ENCODE results near the gene DAZAP2. TPM values are rescaled to one million over a fixed set of nuclear protein-coding genes. Genes with fewer than 3 reads are reported as not detected.

The DAZAP2 gene
- total and polyA plus RNA-seq, 2 experiments from 2014 or later: 35.8 to 39.9 TPM

GRCh38 chr12:51189790-51190355 is 48.8 kb upstream of the DAZAP2 start:
- ATAC-seq: no peak
- Histone ChIP-seq H3K9me2 (ENCODE audit: insufficient read depth) (no peaks in the 10 kb centered on the region), H3F3A (replicated peaks; ENCODE audit: low read depth) (no peaks in the 10 kb centered on the region), H3K4me3 (no peak overlapping the region), H3K27me3 (ENCODE audit: insufficient read depth) (no peaks in the 10 kb centered on the region), H2AFZ (no peak overlapping the region), H3K4me1 (ENCODE audit: insufficient read depth) (no peaks in the 10 kb centered on the region), H4K20me1 (replicated peaks; ENCODE audit: insufficient read depth) (no peaks in the 10 kb centered on the region), H3K4me2 (no peak overlapping the region), H3K79me2 (replicated peaks; ENCODE audit: insufficient read depth) (no peaks in the 10 kb centered on the region), H3K27ac (ENCODE audit: low read depth) (no peak overlapping the region), H3K36me3 (ENCODE audit: insufficient read depth) (no peaks in the 10 kb centered on the region)
- Mint-ChIP-seq H3K27ac (no peak overlapping the region), H3K27me3 (ENCODE audit: insufficient read depth, low read depth, poor library complexity) (no peaks in the 10 kb centered on the region), H3K36me3 (ENCODE audit: low read depth) (no peaks in the 10 kb centered on the region; the same call in 2 of the 3 replicates), H3K9me3 (no peaks in the 10 kb centered on the region), H3K4me3 (no peak overlapping the region), H3K4me1 (peaks cover 9% of the 10 kb centered on the region)
- no peak for DNase-seq (ENCODE audit: low spot score)
- TF ChIP-seq NANOG (IDR thresholded peaks at IDR 0.05; ENCODE audit: borderline replicate concordance) (no peak), ZNF331 (CRISPR knock-in tag; IDR thresholded peaks at IDR 0.05; ENCODE audit: low read depth) (no peak), JUNB (IDR thresholded peaks at IDR 0.05; ENCODE audit: unreplicated experiment) (no peak), POLR2AphosphoS5 (IDR thresholded peaks at IDR 0.05; ENCODE audit: low read depth) (no peak), CREB1 (CRISPR knock-in tag; IDR thresholded peaks at IDR 0.05; ENCODE audit: low read depth) (no peak)

- Histone ChIP-seq H3K4me2 (no peak overlapping the region), H3K4me1 (ENCODE audit: insufficient read depth) (no peaks in the 10 kb centered on the region), H3K9me2 (ENCODE audit: insufficient read depth) (no peaks in the 10 kb centered on the region), H2AFZ (no peak overlapping the region), H3K36me3 (ENCODE audit: insufficient read depth) (no peaks in the 10 kb centered on the region), H3K79me2 (replicated peaks; ENCODE audit: insufficient read depth) (no peaks in the 10 kb centered on the region), H4K20me1 (replicated peaks; ENCODE audit: insufficient read depth) (no peaks in the 10 kb centered on the region), H3K27ac (ENCODE audit: low read depth) (no peak overlapping the region), H3F3A (replicated peaks; ENCODE audit: low read depth) (no peaks in the 10 kb centered on the region), H3K27me3 (ENCODE audit: insufficient read depth) (no peaks in the 10 kb centered on the region), H3K4me3 (no peak overlapping the region)
- H3K4me1 Mint-ChIP-seq: peaks cover 9% of the 10 kb centered on the region
- no peak overlapping the region for H3K4me3 Mint-ChIP-seq
- DNase-seq (ENCODE audit: low spot score): no peak
- no peak for ATAC-seq
- H3K27ac Mint-ChIP-seq: no peak overlapping the region
- H3K27me3 Mint-ChIP-seq (ENCODE audit: insufficient read depth, low read depth, poor library complexity): no peaks in the 10 kb centered on the region
- no peaks in the 10 kb centered on the region; the same call in 2 of the 3 replicates for H3K36me3 Mint-ChIP-seq (ENCODE audit: low read depth)
- no peaks in the 10 kb centered on the region for H3K9me3 Mint-ChIP-seq
- no peak for TF ChIP-seq NANOG (IDR thresholded peaks at IDR 0.05; ENCODE audit: borderline replicate concordance)
- TF ChIP-seq EZH2phosphoT487 (IDR thresholded peaks at IDR 0.05; ENCODE audit: unreplicated experiment): no peak
- no peak for TF ChIP-seq ZNF331 (CRISPR knock-in tag; IDR thresholded peaks at IDR 0.05; ENCODE audit: low read depth)
- no peak for TF ChIP-seq REST (IDR thresholded peaks at IDR 0.05; ENCODE audit: unreplicated experiment)
- TF ChIP-seq CREB1 (CRISPR knock-in tag; IDR thresholded peaks at IDR 0.05; ENCODE audit: low read depth): no peak
- no peak for TF ChIP-seq EZH2 (IDR thresholded peaks at IDR 0.05; ENCODE audit: low read depth, unreplicated experiment)
- no peak for TF ChIP-seq ZNF114 (CRISPR knock-in tag; IDR thresholded peaks at IDR 0.05)
- no peak for TF ChIP-seq JUNB (IDR thresholded peaks at IDR 0.05; ENCODE audit: unreplicated experiment)
- no peak for TF ChIP-seq POLR2AphosphoS5 (IDR thresholded peaks at IDR 0.05; ENCODE audit: low read depth)
- no peak for TF ChIP-seq ETS1 (IDR thresholded peaks at IDR 0.05)
- TF ChIP-seq ZNF462 (CRISPR knock-in tag; IDR thresholded peaks at IDR 0.05): no peak
Observed at GRCh38 chr12:51190820-51191219, 47.8 kb upstream of the DAZAP2 start.
